ENCODE measurements around the gene SLC37A3.
"Not testable (repeated sequence)": the region's sequence is repeated elsewhere in the genome, so short reads cannot be mapped to it uniquely, and the experiment has no call there.

DNA sequence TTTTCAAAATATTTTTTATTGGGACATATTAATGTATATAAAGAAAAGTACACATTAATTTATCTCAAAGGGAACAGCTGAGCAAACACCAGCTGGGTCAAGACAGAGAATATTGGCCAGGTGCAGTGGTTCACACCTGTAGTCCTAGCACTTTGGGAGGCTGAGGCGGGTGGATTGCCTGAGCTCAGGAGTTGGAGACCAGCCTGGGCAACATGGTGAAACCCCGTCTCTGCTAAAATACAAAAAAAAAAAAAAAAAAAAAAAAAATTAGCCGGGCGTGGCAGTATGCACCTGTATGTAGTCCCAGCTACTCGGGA lies 19.8 kb upstream of the SLC37A3 start:
- not testable (repeated sequence) for TF ChIP-seq EP300, CTCF, POLR2A (IDR thresholded peaks at IDR 0.05)
